GM06990 (cell line): Measurements from ENCODE around the gene GADD45B.

Experiments
- DNase-seq: peaks from one replicate; pipeline ENCODE4 v3.0.0-alpha.2; 2011; ENCODE audit not compliant: insufficient read length; ENCODE audit errors: extremely low read depth
- H3K27me3 ChIP-seq: replicated peaks from 2 replicates; pipeline ENCODE4 v1.6.0; 2011; ENCODE audit warnings: low read length; ENCODE audit not compliant: control insufficient read depth, insufficient read depth
- H3K36me3 ChIP-seq: 2 replicates; pipeline ENCODE4 v1.5.1; 2011; ENCODE audit warnings: low read length; ENCODE audit not compliant: control insufficient read depth, insufficient read depth
- H3K4me3 ChIP-seq: replicated peaks from 2 replicates; pipeline ENCODE4 v1.5.1; 2011; ENCODE audit warnings: low read depth, mild to moderate bottlenecking, control low read depth, low read length
- CTCF ChIP-seq: IDR thresholded peaks from 2 replicates; pipeline ENCODE4 v1.5.1; 2011; ENCODE audit warnings: low read length, control low read depth, mild to moderate bottlenecking, inconsistent platforms; ENCODE audit not compliant: insufficient read depth, poor library complexity, severe bottlenecking

GADD45B gene

GRCh38 chr19:2446381-2446780 is 29.5 kb upstream of the GADD45B start:
- no peak overlapping the region for H3K4me3 ChIP-seq
- TF ChIP-seq CTCF = no peak
- DNase-seq = no peak
- peaks cover 24% of the 10 kb centered on the region for H3K36me3 ChIP-seq
- no peaks in the 10 kb centered on the region for H3K27me3 ChIP-seq

GRCh38 chr19:2449019-2449418 is 26.9 kb upstream of the GADD45B start:
- no peaks in the 10 kb centered on the region for H3K27me3 ChIP-seq
- no peak for DNase-seq
- no peak overlapping the region for H3K4me3 ChIP-seq
- peaks cover 13% of the 10 kb centered on the region for H3K36me3 ChIP-seq
- TF ChIP-seq CTCF = no peak

GRCh38 chr19:2451138-2451537 is 24.8 kb upstream of the GADD45B start:
- no peak for TF ChIP-seq CTCF
- no peak overlapping the region for H3K4me3 ChIP-seq
- peaks cover 8% of the 10 kb centered on the region for H3K36me3 ChIP-seq
- DNase-seq = no peak
- H3K27me3 ChIP-seq = no peaks in the 10 kb centered on the region

- Histone ChIP-seq H3K4me3 (no peak overlapping the region), H3K27me3 (no peaks in the 10 kb centered on the region), H3K36me3 (peaks cover 8% of the 10 kb centered on the region)
- DNase-seq = no peak
- TF ChIP-seq CTCF = no peak
Measured at GRCh38 chr19:2451741-2452140, 24.2 kb upstream of the GADD45B start.

GRCh38 chr19:2453431-2454025 is 22.4 kb upstream of the GADD45B start:
- Histone ChIP-seq H3K36me3 (peaks cover 8% of the 10 kb centered on the region), H3K4me3 (peak overlapping the region; percentile 38), H3K27me3 (no peaks in the 10 kb centered on the region)
- no peak for DNase-seq
- TF ChIP-seq CTCF = no peak
